GM06990 (cell line): ENCODE data around the gene ANKRD11.
"Not testable (repeated sequence)": the region's sequence is repeated elsewhere in the genome, so short reads cannot be mapped to it uniquely, and the experiment has no call there.

ENCODE experiments used
- DNase-seq: peaks from one replicate; pipeline ENCODE4 v3.0.0-alpha.2; 2011; ENCODE audit not compliant: insufficient read length; ENCODE audit errors: extremely low read depth
- H3K27me3 ChIP-seq: replicated peaks from 2 replicates; pipeline ENCODE4 v1.6.0; 2011; ENCODE audit warnings: low read length; ENCODE audit not compliant: control insufficient read depth, insufficient read depth
- H3K36me3 ChIP-seq: 2 replicates; pipeline ENCODE4 v1.5.1; 2011; ENCODE audit warnings: low read length; ENCODE audit not compliant: control insufficient read depth, insufficient read depth
- H3K4me3 ChIP-seq: replicated peaks from 2 replicates; pipeline ENCODE4 v1.5.1; 2011; ENCODE audit warnings: low read depth, mild to moderate bottlenecking, control low read depth, low read length
- TF ChIP-seq, protein P1 (sequence below): IDR thresholded peaks from 2 replicates; pipeline ENCODE4 v1.5.1; 2011; ENCODE audit warnings: low read length, control low read depth, mild to moderate bottlenecking, inconsistent platforms; ENCODE audit not compliant: insufficient read depth, poor library complexity, severe bottlenecking

ANKRD11 gene

DNA sequence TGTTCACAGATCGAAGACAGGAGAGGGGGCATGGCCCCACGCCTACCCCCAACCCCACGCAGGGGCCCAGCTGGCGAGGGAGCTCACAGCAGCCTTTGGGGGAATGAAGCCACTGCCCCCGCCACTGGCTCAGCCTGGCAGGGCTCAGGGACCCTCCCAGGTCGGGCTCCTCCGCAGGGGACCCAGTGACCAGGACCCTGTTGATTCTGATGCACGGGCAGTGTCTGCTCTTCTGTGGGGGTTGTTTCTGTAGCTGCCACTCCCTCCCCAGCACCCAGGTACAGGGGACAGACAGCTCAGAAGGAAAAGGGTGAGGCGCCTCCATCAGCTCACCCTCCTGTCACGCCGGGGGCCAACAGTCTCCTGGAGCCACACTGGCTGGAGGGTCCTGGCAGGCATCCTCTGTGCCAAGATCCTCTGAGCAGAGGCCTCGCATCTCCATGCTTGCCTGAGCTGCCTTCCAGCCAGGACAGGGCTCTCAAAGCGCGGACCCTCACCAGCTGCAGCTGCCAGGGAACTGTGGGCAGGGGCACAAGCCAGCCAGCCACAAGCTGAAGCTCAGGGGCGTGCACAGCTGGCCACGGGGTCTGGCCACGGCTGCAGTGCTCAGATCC, 223.7 kb downstream of the ANKRD11 start:
- TF ChIP-seq, protein P1, sequence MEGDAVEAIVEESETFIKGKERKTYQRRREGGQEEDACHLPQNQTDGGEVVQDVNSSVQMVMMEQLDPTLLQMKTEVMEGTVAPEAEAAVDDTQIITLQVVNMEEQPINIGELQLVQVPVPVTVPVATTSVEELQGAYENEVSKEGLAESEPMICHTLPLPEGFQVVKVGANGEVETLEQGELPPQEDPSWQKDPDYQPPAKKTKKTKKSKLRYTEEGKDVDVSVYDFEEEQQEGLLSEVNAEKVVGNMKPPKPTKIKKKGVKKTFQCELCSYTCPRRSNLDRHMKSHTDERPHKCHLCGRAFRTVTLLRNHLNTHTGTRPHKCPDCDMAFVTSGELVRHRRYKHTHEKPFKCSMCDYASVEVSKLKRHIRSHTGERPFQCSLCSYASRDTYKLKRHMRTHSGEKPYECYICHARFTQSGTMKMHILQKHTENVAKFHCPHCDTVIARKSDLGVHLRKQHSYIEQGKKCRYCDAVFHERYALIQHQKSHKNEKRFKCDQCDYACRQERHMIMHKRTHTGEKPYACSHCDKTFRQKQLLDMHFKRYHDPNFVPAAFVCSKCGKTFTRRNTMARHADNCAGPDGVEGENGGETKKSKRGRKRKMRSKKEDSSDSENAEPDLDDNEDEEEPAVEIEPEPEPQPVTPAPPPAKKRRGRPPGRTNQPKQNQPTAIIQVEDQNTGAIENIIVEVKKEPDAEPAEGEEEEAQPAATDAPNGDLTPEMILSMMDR: no peak
- Histone ChIP-seq H3K4me3 (no peak overlapping the region), H3K27me3 (no peaks in the 10 kb centered on the region), H3K36me3 (peaks cover 26% of the 10 kb centered on the region)
- no peak for DNase-seq

DNA sequence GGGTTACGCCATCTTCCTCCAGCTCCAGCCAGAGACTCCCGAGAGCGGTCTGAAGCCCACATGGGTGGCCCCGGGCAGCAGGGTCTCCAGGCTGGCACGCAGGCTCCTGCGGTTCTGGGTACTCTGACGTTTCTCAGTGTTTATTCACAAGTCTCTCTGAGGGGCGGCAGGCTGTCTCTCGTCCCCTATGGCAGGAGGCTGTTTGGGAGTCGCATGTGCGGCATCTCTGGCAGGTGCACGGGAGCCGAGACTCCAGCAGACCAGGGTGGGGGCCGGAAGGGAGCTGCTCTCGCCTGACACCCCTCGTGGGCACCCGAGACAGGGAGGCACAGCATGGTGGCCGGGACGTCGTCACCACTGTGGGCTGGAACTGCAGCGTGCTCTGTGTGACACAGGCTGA, 224.7 kb downstream of the ANKRD11 start:
- peaks cover 21% of the 10 kb centered on the region for H3K36me3 ChIP-seq
- H3K27me3 ChIP-seq: no peaks in the 10 kb centered on the region
- no peak for DNase-seq
- TF ChIP-seq, protein P1: no peak
- no peak overlapping the region for H3K4me3 ChIP-seq

DNA sequence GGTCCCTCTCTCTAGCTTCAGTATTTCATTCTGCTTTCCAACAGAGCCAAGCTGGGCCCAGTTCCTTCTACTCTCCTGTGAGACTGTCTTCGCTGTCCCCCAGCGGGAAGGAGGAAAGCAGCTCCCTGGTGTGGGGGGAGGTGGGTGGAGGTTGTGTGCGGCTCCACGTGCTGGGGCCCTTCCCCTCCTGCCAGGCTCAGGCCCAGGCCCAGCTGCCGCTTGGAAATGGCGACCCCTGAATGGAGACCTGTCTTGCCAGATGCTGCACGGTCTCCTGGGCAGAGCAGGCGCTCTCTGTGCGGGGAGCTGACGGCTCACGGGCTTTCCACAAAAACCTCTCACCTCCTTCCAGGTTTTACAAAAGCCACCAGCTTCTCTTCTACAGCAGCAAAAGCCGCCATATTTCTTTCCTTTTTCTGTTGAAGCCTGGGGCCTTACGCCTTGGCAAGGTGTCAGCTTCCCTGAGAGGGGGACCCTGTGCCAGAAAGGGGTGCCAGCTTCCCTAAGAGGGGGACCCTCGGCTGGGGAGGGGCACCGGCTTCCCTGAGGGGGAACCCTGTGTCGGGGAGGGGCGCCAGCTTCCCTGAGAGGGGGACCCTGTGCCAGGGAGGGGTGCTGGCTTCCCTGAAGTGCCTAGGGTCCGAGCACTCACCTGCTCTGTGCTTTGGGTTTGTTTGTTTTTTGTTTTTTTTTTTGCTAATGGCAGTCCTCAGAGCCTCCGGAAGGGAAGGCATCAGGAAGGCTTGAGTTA, 225.4 kb downstream of the ANKRD11 start:
- Histone ChIP-seq H3K36me3 (peaks cover 17% of the 10 kb centered on the region), H3K4me3 (no peak overlapping the region), H3K27me3 (no peaks in the 10 kb centered on the region)
- TF ChIP-seq, protein P1: no peak
- no peak for DNase-seq

DNA sequence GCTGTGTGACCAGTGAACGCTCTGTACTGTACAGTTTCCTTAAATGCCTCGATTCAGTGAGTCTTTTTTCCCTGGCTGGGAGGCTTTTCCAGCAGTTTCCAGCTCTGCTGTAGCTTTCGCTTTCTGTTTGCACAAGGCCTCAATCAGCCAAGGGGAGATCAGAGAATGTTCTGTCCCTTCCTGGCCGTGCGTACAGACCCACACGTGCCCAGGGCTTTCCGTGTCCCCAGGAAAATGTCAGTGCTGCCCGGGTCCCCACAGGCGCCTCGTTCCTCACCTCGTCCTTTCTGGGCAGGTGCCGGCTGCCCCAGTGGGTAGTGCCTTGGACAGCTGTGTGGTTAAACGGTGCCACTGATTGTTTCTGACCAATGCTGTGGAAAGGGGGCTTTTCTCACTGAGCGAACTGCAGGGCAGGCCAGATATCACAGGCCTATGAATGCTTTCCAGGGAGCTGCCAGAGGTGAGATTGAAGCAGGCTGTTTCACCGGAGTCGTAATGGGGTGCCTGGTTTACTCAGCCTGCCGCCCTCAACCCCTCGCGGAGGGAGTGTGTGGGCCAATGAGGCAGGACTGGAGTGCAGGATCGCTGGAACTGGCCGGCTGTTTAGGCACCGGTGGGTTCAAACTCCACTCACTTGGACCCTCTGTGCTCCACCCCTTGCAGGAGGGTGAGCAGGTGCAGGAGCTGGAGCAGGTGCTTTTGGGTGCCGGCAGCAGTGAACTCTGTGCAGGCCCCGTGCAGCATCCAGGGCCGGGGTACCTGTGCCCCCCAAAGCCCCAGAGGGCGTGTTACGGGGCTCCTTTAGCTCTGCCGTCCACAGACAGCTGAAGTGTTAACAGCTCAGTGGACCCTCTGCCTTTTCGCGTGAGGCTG, 228.4 kb downstream of the ANKRD11 start:
- no peak overlapping the region for H3K4me3 ChIP-seq
- no peak for DNase-seq
- peaks cover 9% of the 10 kb centered on the region for H3K36me3 ChIP-seq
- TF ChIP-seq, protein P1: no peak
- no peaks in the 10 kb centered on the region for H3K27me3 ChIP-seq

DNA sequence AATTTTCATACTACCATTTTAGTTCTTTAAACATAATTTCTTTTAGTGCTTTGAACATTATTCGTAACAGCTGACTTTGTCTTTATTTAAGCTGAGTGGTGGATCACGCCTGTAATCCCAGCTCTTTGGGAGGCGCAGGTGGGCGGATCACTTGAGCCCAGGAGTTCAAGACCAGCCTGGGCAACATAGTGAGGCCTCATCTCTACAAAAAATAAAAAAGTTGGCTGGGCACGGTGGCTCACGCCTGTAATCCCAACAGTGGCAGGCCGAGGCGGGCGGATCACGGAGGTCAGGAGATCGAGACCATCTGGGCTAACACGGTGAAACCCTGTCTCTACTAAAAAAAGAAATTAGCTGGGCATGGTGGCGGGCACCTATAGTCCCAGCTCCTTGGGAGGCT, 230.5 kb downstream of the ANKRD11 start:
- not testable (repeated sequence) for DNase-seq, H3K36me3 ChIP-seq, H3K27me3 ChIP-seq, H3K4me3 ChIP-seq
